Measurements from ENCODE around the gene CFAP46.

GRCh38 chr10:132945894-132946255 lies 3.5 kb upstream of the CFAP46 start:
- TF ChIP-seq CTCF (IDR thresholded peaks at IDR 0.05) (no peak), EP300 (IDR thresholded peaks at IDR 0.05) (no peak)
